Activated naive CD8-positive, alpha-beta T cell treated with anti-CD3 and anti-CD28 coated beads, Interleukin-2, amount 10 ng/mL, durations not matched to agents 7 days and 5 days (primary cell): ENCODE measurements around the gene ATP23. TPM values are rescaled to one million over a fixed set of nuclear protein-coding genes. Genes with fewer than 3 reads are reported as not detected.

Source experiments
- ATAC-seq: fragments of 150-1000 bp; cut with Tn5 transposase; one replicate; pipeline ENCODE4 v1.10.0; 2021; ENCODE audit warnings: low read depth, moderate library complexity
- POLR2A ChIA-PET: fragments of 350-600 bp; sonication (Branson Sonifier 250); formaldehyde crosslinking; loops from one replicate; lab custom pipeline; 2021; ENCODE audit warnings: antibody characterized with exemption; lab: Charles Lee
- DNase-seq: peaks from one replicate; pipeline ENCODE4 v3.0.0; 2021
- H3K27ac Mint-ChIP-seq: one replicate; pipeline ENCODE4 v1.8.0; 2022; ENCODE audit warnings: mild to moderate bottlenecking, mixed read lengths
- H3K27me3 Mint-ChIP-seq: one replicate; pipeline ENCODE4 v1.8.0; 2022; ENCODE audit warnings: mild to moderate bottlenecking, moderate library complexity, mixed read lengths
- H3K36me3 Mint-ChIP-seq: one replicate; pipeline ENCODE4 v1.8.0; 2021; ENCODE audit warnings: mild to moderate bottlenecking, mixed read lengths
- H3K4me1 Mint-ChIP-seq: one replicate; pipeline ENCODE4 v1.8.0; 2021; ENCODE audit warnings: mixed read lengths
- H3K4me3 Mint-ChIP-seq: one replicate; pipeline ENCODE4 v1.8.0; 2022; ENCODE audit warnings: mild to moderate bottlenecking, moderate library complexity, mixed read lengths
- H3K9me3 Mint-ChIP-seq: one replicate; pipeline ENCODE4 v1.8.0; 2021; ENCODE audit warnings: mixed read lengths
- total RNA-seq, 2 experiments: library from RNA; stranded (reverse); gene quantifications; one replicate each; pipeline ENCODE4 v1.2.3, GENCODE V29; 2021

ATP23 gene
- total RNA-seq, 2 experiments from 2014 or later: 16.8 to 18.9 TPM

DNA sequence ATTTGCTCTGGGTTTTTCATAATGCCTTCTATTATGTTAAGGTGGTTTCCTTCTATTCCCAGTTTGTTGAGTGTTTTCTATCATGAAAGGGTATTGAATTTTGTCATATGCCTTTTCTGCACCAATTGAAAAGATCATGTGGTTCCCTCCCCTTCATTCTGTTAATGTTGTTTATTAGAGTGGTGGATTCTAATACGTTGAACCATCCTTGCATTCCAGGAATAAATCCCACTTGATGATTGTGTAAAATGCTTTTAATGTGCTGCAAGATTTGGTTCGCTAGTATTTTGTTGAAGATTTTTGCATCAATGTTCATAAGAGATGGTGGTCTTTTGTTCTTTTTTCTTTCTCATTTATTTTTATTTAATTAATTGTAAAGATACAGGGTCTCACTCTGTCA lies 55.2 kb downstream of the ATP23 start:
- ATAC-seq: no peak
- POLR2A ChIA-PET: no interaction called here

DNA sequence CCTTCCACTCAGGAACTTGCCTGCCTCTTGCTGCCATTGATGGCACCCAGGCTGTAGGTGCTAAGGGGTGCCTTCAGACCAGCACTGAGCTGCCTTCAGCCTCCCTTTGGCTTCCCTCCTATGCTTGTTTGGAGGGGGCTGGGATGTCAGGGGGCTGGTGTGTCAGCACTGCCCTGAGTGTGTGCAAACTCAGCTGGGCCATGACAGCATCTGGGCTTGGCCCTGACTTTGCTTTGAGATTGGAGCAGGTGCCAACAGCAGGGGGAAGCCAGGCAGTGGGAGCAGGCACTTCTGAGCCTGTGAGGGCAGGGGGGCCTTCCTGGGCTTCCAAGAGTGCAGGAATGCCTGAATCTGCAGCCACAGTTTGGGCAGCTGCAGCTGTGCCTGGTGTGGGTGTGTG lies 56.9 kb downstream of the ATP23 start:
- H3K27me3 Mint-ChIP-seq: peaks cover 5% of the 10 kb centered on the region
- H3K9me3 Mint-ChIP-seq: peaks cover 11% of the 10 kb centered on the region
- H3K36me3 Mint-ChIP-seq: no peaks in the 10 kb centered on the region
- H3K4me3 Mint-ChIP-seq: no peak overlapping the region
- H3K4me1 Mint-ChIP-seq: no peaks in the 10 kb centered on the region
- no peak overlapping the region for H3K27ac Mint-ChIP-seq
- POLR2A ChIA-PET: no interaction called here
- no peak for ATAC-seq
- no peak for DNase-seq

More for the DNA sequence above, 55.2 kb downstream of the ATP23 start:
- H3K27me3 Mint-ChIP-seq: peaks cover 5% of the 10 kb centered on the region
- no peaks in the 10 kb centered on the region for H3K36me3 Mint-ChIP-seq
- DNase-seq: no peak
- no peak overlapping the region for H3K27ac Mint-ChIP-seq
- H3K4me3 Mint-ChIP-seq: no peak overlapping the region
- H3K4me1 Mint-ChIP-seq: no peaks in the 10 kb centered on the region
- H3K9me3 Mint-ChIP-seq: peaks cover 11% of the 10 kb centered on the region

DNA sequence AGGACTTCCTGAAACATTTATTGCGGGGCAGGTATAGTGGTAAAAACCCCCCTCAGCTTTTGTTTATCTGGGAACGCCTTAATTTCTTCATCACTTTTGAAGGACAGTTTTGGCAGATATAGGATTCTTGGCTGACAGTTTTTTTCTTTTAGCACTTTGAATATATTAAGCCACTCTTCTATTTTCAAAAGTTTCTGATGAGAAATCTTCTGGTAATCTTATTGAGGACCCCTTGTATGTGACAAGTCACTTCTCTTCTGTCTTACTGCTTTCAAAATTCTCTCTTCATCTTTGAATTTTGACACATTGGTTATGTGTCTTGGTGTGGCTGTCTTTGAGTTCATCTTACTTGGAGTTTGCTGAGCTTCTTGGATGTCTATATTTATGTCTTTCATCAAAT lies 59.1 kb downstream of the ATP23 start:
- DNase-seq (no peak), ATAC-seq (no peak)
- Mint-ChIP-seq H3K4me1 (no peaks in the 10 kb centered on the region), H3K27ac (no peak overlapping the region), H3K9me3 (peaks cover 13% of the 10 kb centered on the region), H3K4me3 (no peak overlapping the region), H3K27me3 (peaks cover 5% of the 10 kb centered on the region), H3K36me3 (no peaks in the 10 kb centered on the region)
- POLR2A ChIA-PET: no interaction called here

DNA sequence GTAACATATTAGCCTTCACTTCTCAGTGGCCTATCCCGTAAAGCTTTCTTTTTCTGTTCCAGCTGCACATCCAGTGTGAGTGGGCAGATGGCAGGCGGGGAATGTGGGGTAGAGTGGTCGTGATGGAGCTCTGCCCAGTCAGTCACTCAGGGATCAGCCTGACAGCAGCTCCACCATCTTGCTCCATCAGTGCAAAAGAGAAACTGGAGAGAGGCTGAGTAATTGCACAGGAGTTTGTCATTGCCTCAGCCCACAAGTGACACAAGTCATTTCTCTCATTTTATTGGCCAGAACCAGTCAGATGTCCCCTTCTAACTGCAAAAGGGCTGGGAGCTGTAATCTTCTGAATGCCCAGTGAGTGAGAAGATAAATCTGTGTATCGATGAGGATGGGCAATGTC lies 66.5 kb downstream of the ATP23 start:
- no peaks in the 10 kb centered on the region for H3K36me3 Mint-ChIP-seq
- no peak overlapping the region for H3K4me3 Mint-ChIP-seq
- H3K27me3 Mint-ChIP-seq: no peaks in the 10 kb centered on the region
- no peak overlapping the region for H3K27ac Mint-ChIP-seq
- POLR2A ChIA-PET: no interaction called here
- DNase-seq (no peak), ATAC-seq (no peak)
- peaks cover 1% of the 10 kb centered on the region for H3K4me1 Mint-ChIP-seq
- peaks cover 2% of the 10 kb centered on the region for H3K9me3 Mint-ChIP-seq

DNA sequence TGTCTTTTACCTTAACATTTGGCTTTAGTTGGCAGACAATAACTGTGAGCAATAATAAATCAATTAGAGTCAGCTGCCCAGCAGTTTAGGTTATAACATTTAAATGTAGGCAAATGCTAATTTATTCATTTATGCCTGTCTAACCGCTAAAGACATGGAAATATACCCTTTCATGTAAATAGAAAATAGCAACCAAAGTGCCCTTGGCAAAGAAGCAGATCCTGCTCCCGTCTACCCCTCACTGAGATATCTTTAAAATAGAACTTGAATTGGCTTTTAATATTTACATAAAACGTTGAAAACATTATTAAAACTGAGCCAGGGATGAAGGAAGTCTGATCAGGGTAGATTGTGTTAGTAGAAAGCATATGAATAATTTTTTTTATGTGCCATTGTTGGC lies 67.3 kb downstream of the ATP23 start:
- DNase-seq (no peak), ATAC-seq (no peak)
- Mint-ChIP-seq H3K4me3 (no peak overlapping the region), H3K9me3 (peaks cover 2% of the 10 kb centered on the region), H3K27me3 (no peaks in the 10 kb centered on the region), H3K36me3 (no peaks in the 10 kb centered on the region), H3K27ac (no peak overlapping the region), H3K4me1 (peaks cover 1% of the 10 kb centered on the region)
- POLR2A ChIA-PET: no interaction called here

Other genes starting within 250 kb of the ATP23 start
- gene OS9, start 247.4 kb upstream of the ATP23 start, total RNA-seq: 100 to 1,000 TPM; 135 to 140 TPM
- 10 to 100 TPM; 68.3 to 71.6 TPM for gene AGAP2, start 202.8 kb upstream of the ATP23 start, total RNA-seq
- gene TSPAN31, start 196.5 kb upstream of the ATP23 start, total RNA-seq: 10 to 100 TPM; 19.6 to 23.2 TPM
- gene CDK4, start 189.3 kb upstream of the ATP23 start, total RNA-seq: 100 to 1,000 TPM in 1 of 2 experiments, 10 to 100 TPM in 1; 98.4 to 100 TPM
- gene MARCHF9, start 186.5 kb upstream of the ATP23 start, total RNA-seq: 10 to 100 TPM; 37.1 to 38.3 TPM
- gene CYP27B1, start 174.5 kb upstream of the ATP23 start, total RNA-seq: 1 to 10 TPM; 2.4 to 2.6 TPM
- 10 to 100 TPM; 13.9 to 14.9 TPM for gene METTL1, start 169.5 kb upstream of the ATP23 start, total RNA-seq
- 1 to 10 TPM; 3.8 to 4.1 TPM for gene EEF1AKMT3, start 169.0 kb upstream of the ATP23 start, total RNA-seq
- 10 to 100 TPM; 23.0 to 24.4 TPM for gene TSFM, start 158.8 kb upstream of the ATP23 start, total RNA-seq
- 1 to 10 TPM; 5.0 to 7.1 TPM for gene AVIL, start 122.8 kb upstream of the ATP23 start, total RNA-seq
- 100 to 1,000 TPM; 161 TPM for gene CTDSP2, start 94.8 kb upstream of the ATP23 start, total RNA-seq